Measurements from ENCODE around the gene ARID1A. TPM values are rescaled to one million over a fixed set of nuclear protein-coding genes. Genes with fewer than 3 reads are reported as not detected.
A peak's percentile ranks its signal among the peaks of the same experiment; 100 is the strongest.
"Not testable (repeated sequence)": the region's sequence is repeated elsewhere in the genome, so short reads cannot be mapped to it uniquely, and the experiment has no call there.

ARID1A gene
- total RNA-seq: 7.3 and 15.2 TPM in 2 replicates

DNA sequence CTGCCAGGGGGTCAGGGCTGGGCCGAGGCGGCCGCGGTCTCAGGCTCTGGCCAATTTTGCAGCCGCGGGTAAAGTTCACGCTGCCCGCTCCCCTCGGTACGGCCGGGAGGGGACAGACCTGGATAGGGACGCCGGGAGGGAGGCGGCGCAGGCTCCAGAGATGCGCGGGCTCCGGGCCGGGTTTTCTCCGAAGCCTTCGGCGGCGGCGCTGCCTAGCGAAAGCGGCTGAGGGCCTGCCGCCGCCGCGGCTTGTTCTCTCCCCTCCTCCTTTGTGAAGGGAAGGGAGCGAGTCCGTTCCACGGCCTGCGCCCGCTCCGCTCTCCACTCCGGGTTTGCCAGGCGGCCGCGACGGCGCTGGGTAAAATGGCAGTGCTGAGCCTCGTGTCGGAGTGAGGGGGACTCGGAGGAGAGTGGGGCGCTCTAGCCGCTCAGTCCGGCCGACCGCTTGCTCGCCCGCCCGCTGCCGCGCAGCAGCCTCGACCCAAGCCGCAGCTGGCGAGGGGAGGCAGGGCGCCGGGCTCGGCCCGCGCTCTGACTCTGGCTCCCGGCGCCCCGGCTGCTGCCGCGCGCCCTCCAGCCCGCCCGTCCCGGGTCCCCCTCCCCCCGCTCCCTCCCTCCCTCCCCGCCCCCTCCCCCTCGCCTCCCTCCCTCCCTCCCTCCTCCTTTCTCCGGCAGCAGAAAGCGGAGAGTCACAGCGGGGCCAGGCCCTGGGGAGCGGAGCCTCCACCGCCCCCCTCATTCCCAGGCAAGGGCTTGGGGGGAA is at the start of gene ARID1A:
ARID1A (plus strand) TSS at position 660 of the 763 bp plus-strand sequence. CDS start 389 bp downstream, outside the sequence.
- peak; percentile 95 to 98 for DNase-seq (ENCODE audit: low read depth in 2 of 2)

GRCh38 chr1:26664802-26665201 is 31.0 kb upstream of the ARID1A start:
- no peak for DNase-seq (ENCODE audit: low read depth in 2 of 2)

DNA sequence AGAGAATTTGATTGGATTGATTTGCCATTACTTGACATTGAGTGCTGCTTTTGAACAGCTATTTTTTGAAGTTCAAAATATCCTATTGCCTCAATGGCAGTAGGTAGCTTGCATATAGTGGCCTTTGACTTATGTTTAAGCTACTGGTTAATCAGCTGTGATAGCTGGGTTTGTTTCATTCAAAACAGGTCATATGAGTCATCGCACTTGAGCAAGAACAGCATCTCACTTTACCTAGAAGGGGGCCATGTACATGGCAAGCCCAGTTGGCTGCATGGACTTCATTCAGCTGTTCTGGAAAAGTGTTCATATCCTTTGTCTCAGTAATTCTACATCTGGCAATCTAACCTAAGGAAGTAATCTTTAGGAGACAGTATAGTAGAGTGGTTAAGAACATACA is 29.0 kb upstream of the ARID1A start:
- DNase-seq (ENCODE audit: low read depth in 2 of 2): no peak

DNA sequence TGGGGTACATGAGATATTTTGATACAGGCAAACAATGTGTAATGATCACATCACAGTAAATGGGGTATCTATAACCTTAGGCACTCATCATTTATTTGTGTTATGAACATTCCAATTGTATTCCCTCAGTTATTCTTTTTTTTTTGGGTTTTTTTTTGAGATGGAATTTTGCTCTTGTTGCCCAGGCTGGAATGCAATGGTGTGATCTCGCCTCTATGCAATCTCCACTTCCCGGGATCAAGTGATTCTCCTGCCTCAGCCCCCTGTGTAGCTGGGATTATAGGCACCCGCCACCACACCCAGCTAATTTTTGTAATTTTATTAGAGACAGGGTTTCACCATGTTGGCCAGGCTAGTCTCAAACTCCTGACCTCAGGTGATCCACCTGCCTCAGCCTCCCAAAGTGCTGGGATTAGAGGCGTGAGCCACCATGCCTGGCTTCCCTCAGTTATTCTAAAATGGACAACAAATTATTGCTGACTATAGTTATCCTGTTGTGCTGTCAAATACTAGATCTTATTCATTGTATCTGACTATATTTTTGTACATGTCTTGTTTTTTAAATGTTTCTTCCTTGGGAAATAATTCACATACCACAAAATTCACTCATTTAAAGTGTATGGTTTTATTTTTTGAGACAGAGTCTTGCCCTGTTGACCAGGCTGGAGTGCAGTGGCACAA is 27.6 kb upstream of the ARID1A start:
- not testable (repeated sequence) for DNase-seq (ENCODE audit: low read depth in 2 of 2)

DNA sequence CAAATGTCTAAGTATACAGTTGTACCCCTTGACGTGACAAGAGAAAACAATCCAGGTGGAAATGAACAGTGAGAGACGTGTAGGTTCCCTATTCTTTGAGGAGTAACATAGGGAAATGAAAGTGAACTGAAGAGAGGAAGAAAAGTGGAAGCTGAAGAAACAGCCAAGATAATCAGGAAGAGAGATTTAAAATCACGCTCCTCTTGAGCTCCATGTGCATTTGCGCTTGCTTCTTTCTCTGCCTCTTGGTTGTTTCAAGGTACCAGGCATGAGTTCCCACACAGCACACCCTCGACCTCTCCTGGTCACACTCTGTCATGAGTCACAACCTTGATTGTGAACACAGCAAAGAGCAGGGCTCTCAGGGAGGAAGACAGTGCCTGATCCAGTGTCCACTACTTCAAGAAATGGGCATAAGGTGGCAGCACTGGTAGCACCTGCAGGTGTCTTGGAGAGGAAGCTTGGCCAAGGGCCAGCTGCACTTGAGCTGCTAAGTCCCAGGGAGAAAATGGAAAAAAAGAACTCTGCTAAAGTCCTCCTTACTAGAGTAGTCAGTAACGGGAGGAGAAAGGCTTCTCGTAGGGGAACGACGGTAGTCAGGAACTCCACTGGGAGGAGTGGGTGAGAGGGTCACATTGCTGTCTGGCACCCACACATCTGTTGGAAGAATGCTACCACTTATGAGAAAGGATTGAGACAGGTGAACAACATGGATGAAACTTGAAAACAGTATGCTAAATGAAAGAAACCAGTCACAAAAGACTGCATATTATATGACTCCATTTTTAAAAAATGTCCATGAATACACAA is 18.3 kb upstream of the ARID1A start:
- peak in 1 of 2 donors; percentile 87 for DNase-seq (ENCODE audit: low read depth in 2 of 2)

DNA sequence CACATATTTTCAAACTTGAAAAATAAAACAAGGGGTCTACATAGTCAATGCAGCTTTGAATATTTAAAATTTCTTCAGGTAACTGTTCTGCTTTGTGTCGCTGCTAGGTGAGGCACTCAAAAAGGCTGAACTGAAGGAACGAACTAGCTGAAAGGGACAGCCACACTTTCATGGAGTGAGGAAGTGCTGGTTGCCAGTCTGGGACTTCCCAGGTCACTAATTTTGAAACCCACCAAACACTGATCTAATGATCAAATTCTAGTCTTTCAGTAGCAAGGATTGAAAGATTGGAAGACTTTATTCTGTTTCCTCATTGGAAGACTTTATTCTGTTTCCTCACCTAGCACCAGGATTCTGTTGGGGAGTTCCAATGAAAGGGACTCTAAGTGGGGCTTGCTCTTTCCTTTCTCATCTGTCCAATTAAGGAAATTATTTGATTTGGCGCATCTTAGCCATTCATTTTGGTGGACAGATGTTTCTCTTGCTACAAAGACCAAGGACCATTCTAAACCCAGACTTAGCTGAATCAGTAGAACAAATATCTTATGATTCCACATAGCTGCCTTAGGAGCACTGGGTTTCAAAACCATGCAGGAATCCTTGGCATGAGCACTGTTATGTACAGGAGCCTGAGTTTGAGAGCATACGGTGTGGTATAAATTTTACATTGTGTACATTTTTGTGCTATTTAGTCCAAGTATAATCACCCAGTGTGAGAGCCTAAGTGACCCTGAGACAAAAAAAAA is 10.9 kb upstream of the ARID1A start:
- DNase-seq (ENCODE audit: low read depth in 2 of 2): no peak

DNA sequence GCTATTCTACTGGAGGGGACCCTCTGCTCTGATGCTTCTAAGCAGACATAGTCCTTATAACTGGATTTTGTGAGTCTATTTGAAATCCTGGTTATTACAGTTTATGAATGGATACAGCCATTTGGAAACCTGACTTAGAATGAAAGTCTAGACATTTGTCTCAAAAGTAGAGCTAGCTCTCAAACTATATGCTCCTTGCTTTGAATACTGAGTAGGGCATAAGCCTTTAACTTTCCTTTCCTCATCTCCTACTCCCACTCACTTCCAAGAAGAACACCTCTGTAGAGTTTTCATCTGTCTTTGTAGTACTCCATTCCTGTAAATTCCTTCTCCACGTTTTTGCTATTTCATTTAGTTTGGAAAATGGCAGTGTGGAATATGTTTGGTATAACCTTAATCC is 9.0 kb upstream of the ARID1A start:
- DNase-seq (ENCODE audit: low read depth in 2 of 2): no peak

DNA sequence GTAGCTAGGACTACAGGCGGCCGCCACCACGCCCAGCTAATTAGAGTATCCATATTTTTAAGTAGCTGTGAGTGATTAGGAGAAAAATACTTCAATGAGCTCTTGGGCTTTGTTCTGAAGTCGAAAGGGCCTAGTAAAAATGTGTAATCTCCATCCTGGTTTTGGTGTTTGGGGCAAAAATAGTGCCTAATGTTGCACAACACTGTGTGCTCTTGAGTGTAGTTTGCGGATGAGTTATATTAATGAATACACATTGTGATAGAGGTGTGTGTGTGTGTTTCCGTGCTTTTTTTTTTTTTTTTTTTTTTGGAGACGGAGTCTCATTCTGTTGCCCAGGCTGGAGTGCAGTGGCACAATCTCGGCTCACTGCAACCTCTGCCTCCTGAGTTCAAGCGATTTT is 6.3 kb upstream of the ARID1A start:
- DNase-seq (ENCODE audit: low read depth in 2 of 2): no peak

GRCh38 chr1:26690157-26690556 is 5.7 kb upstream of the ARID1A start:
- DNase-seq (ENCODE audit: low read depth in 2 of 2): peak; percentile 43 to 82

DNA sequence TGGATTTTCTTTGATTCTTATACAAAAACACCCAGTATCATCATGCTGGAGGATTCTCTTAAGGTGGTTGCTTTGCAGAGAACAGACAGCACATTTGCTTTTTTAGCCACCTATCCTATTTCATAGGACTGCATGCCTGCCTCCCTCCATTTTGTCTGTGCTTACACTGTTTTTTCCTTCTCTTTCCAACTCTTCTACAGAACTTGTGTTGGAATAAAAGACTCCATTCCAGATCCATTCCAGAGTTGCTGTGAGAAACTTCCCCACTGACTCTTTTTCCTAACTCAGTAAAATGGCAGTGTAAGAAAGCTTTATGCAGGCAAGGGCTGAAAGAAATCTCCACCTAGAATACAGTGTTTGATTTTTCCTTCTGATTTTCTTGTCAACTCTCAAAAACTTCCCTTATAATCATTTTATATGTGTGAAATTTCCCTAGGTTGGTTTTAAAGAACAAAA is 5.2 kb upstream of the ARID1A start:
- peak; percentile 41 to 63 for DNase-seq (ENCODE audit: low read depth in 2 of 2)

GRCh38 chr1:26692211-26692792 is 3.5 kb upstream of the ARID1A start:
- peak; percentile 81 to 91 for DNase-seq (ENCODE audit: low read depth in 2 of 2)

DNA sequence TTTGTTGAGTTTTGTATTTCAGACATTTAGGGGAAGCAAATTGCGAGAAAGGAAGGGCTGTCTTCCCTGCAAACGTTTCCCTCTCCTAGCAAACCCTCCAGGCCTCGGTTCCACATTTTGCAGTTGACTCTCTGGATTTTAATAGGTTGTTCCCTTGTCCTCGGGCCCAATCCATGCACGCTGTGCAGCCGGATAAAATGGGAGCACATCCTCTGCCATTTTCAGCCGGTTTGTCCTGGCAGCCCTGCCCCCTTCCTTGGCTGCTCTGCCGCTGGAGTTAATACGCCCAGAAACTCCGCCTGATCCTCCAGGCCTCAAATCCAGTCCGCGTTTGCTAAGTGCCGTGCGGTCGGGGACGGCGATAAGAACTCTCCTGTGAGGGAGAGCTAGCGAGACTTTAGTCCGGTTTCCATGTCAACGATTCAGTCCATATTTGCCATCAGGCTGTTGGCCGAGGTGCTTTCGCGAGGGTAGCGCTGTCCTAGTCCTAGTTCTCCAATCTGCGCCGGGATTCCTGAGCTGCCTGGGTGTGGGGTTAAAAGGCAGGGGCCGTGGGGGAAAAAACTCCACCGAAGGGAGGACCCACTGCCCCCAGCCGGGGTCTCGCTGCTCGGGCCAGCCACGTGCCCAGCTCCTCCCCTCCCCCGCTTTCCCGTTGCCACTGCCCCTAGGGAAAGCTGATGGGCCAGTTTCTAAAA is 2.9 kb upstream of the ARID1A start:
- DNase-seq (ENCODE audit: low read depth in 2 of 2): peak; percentile 97 to 99

GRCh38 chr1:26693599-26694572 is 1.9 kb upstream of the ARID1A start:
- no peak for DNase-seq (ENCODE audit: low read depth in 2 of 2)

- no peak for DNase-seq (ENCODE audit: low read depth in 2 of 2)
Measured at GRCh38 chr1:26694638-26695355, 1.0 kb upstream of the ARID1A start.

DNA sequence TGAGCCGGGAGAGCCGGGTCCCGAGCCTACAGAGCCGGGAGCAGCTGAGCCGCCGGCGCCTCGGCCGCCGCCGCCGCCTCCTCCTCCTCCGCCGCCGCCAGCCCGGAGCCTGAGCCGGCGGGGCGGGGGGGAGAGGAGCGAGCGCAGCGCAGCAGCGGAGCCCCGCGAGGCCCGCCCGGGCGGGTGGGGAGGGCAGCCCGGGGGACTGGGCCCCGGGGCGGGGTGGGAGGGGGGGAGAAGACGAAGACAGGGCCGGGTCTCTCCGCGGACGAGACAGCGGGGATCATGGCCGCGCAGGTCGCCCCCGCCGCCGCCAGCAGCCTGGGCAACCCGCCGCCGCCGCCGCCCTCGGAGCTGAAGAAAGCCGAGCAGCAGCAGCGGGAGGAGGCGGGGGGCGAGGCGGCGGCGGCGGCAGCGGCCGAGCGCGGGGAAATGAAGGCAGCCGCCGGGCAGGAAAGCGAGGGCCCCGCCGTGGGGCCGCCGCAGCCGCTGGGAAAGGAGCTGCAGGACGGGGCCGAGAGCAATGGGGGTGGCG is 371 bp downstream of the ARID1A start:
- DNase-seq (ENCODE audit: low read depth in 2 of 2): no peak

DNA sequence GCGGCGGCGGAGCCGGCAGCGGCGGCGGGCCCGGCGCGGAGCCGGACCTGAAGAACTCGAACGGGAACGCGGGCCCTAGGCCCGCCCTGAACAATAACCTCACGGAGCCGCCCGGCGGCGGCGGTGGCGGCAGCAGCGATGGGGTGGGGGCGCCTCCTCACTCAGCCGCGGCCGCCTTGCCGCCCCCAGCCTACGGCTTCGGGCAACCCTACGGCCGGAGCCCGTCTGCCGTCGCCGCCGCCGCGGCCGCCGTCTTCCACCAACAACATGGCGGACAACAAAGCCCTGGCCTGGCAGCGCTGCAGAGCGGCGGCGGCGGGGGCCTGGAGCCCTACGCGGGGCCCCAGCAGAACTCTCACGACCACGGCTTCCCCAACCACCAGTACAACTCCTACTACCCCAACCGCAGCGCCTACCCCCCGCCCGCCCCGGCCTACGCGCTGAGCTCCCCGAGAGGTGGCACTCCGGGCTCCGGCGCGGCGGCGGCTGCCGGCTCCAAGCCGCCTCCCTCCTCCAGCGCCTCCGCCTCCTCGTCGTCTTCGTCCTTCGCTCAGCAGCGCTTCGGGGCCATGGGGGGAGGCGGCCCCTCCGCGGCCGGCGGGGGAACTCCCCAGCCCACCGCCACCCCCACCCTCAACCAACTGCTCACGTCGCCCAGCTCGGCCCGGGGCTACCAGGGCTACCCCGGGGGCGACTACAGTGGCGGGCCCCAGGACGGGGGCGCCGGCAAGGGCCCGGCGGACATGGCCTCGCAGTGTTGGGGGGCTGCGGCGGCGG is 1.0 kb downstream of the ARID1A start:
- DNase-seq (ENCODE audit: low read depth in 2 of 2): peak in 1 of 2 donors; percentile 43

DNA sequence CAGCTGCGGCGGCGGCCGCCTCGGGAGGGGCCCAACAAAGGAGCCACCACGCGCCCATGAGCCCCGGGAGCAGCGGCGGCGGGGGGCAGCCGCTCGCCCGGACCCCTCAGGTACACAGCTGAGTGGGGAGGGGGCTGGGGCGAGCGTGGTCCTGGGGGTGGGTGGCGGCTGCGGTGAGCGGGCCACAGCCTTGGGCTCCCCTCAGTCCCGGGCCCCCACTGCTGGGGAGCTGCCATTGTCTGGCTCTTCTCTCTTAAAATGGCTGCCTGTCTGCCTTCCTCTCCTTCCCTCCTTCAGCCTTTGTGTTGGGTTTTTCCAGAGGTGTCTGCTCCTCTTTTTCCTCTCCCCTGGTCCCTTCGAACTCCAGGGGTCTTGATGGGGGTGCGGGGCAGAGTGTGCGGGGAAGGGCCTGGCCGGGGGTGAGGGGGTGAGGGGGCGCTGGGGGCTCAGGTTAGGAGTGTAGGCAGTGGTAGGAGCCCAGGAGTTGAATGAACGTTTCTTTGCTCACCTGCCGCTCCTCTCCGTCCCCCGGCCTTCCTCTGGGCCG is 1.7 kb downstream of the ARID1A start:
- no peak for DNase-seq (ENCODE audit: low read depth in 2 of 2)
